ENCODE results near the gene ITGB6. TPM values are rescaled to one million over a fixed set of nuclear protein-coding genes. Genes with fewer than 3 reads are reported as not detected.

Gene ITGB6
- polyA plus RNA-seq, 2 of the 4 experiments (the other 2 are of a cell fraction): 4.2 to 5.0 TPM

- TF ChIP-seq, protein P1, sequence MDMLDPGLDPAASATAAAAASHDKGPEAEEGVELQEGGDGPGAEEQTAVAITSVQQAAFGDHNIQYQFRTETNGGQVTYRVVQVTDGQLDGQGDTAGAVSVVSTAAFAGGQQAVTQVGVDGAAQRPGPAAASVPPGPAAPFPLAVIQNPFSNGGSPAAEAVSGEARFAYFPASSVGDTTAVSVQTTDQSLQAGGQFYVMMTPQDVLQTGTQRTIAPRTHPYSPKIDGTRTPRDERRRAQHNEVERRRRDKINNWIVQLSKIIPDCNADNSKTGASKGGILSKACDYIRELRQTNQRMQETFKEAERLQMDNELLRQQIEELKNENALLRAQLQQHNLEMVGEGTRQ (IDR thresholded peaks at IDR 0.05): no peak
These were observed 10.6 kb upstream of the ITGB6 start (continued) for GRCh38 chr2:160210599-160211138.

GRCh38 chr2:160209516-160209856, 9.4 kb upstream of the ITGB6 start:
- Histone ChIP-seq H3K9me3 (peaks cover 6% of the 10 kb centered on the region), H3K27ac (peak overlapping the region; percentile 97 to 99), H3K4me1 (peaks cover 91% of the 10 kb centered on the region), H3K4me3 (no peak overlapping the region), H3K4me2 (peak overlapping the region; percentile 77)
- CTCF ChIA-PET: interaction anchor here (0.6 to 6.5 kb wide), 16 partner anchors 9 to 769 kb away, joined by 3 to 49 read pairs (median 8); no protein-coding TSS in a partner anchor
- no peak for FAIRE-seq
- peak in 1 of 2 experiments; percentile 71 for DNase-seq (ENCODE audit: low read depth in 1 of 2, low spot score in 1 of 2)
- 0% methylated on average over 1 of the region's 1 CpG for WGBS (ENCODE audit: missing lambda C conversion rate)
- POLR2A ChIA-PET: interaction anchor here (0.5 to 2.7 kb wide), 8 partner anchors 15 to 195 kb away, joined by 3 to 10 read pairs (median 4); no protein-coding TSS in a partner anchor
- peak; percentile 7 to 48; a peak in 4 of 6 replicates for ATAC-seq
- TF ChIP-seq RAD21 (conservative IDR thresholded peaks at IDR 0.05 in 1 of 2, IDR thresholded peaks at IDR 0.05 in 1 of 2) (0 out of 5 replicates have a peak, but pooled peaks have one; percentile 3 to 16), FOSB (CRISPR knock-in tag; IDR thresholded peaks at IDR 0.05) (no peak), KDM1A (IDR thresholded peaks at IDR 0.05; ENCODE audit: low read depth) (no peak), RARB (CRISPR knock-in tag; IDR thresholded peaks at IDR 0.05) (no peak), RFX5 (IDR thresholded peaks at IDR 0.05) (no peak), KDM5A (IDR thresholded peaks at IDR 0.05) (no peak), EHF (CRISPR knock-in tag; IDR thresholded peaks at IDR 0.05) (no peak), PHF8 (IDR thresholded peaks at IDR 0.05; ENCODE audit: borderline replicate concordance, low read depth) (no peak), FOXS1 (CRISPR knock-in tag; IDR thresholded peaks at IDR 0.05) (no peak; the same call in 1 of the 2 replicates), BCL3 (IDR thresholded peaks at IDR 0.05) (no peak), CBX2 (IDR thresholded peaks at IDR 0.05; ENCODE audit: borderline replicate concordance, low read depth) (no peak), ELK1 (IDR thresholded peaks at IDR 0.05; ENCODE audit: low read depth, low read length) (no peak), NR3C1 (IDR thresholded peaks at IDR 0.05) (no peak), CEBPB (IDR thresholded peaks at IDR 0.05) (peak in 1 of 2 experiments; percentile 78; a peak in 2 of 4 replicates), SMC3 (IDR thresholded peaks at IDR 0.05) (no peak), HOXB5 (CRISPR knock-in tag; IDR thresholded peaks at IDR 0.05) (peak; percentile 65; the same call in 1 of the 2 replicates), SREBF2 (IDR thresholded peaks at IDR 0.05) (no peak), RCOR1 (IDR thresholded peaks at IDR 0.05; ENCODE audit: low read depth, low read length) (no peak), TP53 (CRISPR knock-in tag; IDR thresholded peaks at IDR 0.05) (no peak), ZC3H11A (IDR thresholded peaks at IDR 0.05) (no peak), POLR2A (IDR thresholded peaks at IDR 0.05; ENCODE audit: low read length) (no peak), FOSL2 (IDR thresholded peaks at IDR 0.05) (no peak), FOSL2 (CRISPR knock-in tag; IDR thresholded peaks at IDR 0.05) (peak; percentile 51; the same call in 1 of the 2 replicates), HDAC2 (IDR thresholded peaks at IDR 0.05) (no peak), NPAS2 (CRISPR knock-in tag; IDR thresholded peaks at IDR 0.05; ENCODE audit: borderline replicate concordance) (no peak), E2F6 (IDR thresholded peaks at IDR 0.05; ENCODE audit: borderline replicate concordance, low read depth) (0 out of 2 replicates have a peak, but pooled peaks have one; percentile 29), GATA3 (IDR thresholded peaks at IDR 0.05; ENCODE audit: borderline replicate concordance) (peak; percentile 68; the same call in 1 of the 2 replicates), MYC (IDR thresholded peaks at IDR 0.05; ENCODE audit: borderline replicate concordance, low read length) (no peak), POLR2AphosphoS2 (conservative IDR thresholded peaks at IDR 0.05; ENCODE audit: low read length) (no peak), CBX8 (IDR thresholded peaks at IDR 0.05) (no peak), BHLHE40 (IDR thresholded peaks at IDR 0.05; ENCODE audit: low read depth, low read length) (no peak), JUNB (IDR thresholded peaks at IDR 0.05) (no peak)
- TF ChIP-seq, protein P2, sequence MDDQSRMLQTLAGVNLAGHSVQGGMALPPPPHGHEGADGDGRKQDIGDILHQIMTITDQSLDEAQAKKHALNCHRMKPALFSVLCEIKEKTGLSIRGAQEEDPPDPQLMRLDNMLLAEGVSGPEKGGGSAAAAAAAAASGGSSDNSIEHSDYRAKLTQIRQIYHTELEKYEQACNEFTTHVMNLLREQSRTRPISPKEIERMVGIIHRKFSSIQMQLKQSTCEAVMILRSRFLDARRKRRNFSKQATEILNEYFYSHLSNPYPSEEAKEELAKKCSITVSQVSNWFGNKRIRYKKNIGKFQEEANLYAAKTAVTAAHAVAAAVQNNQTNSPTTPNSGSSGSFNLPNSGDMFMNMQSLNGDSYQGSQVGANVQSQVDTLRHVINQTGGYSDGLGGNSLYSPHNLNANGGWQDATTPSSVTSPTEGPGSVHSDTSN (IDR thresholded peaks at IDR 0.05): no peak
- TF ChIP-seq, protein P3, sequence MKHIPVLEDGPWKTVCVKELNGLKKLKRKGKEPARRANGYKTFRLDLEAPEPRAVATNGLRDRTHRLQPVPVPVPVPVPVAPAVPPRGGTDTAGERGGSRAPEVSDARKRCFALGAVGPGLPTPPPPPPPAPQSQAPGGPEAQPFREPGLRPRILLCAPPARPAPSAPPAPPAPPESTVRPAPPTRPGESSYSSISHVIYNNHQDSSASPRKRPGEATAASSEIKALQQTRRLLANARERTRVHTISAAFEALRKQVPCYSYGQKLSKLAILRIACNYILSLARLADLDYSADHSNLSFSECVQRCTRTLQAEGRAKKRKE (CRISPR knock-in tag; IDR thresholded peaks at IDR 0.05; ENCODE audit: low read depth): peak; percentile 71; the same call in 1 of the 2 replicates
- TF ChIP-seq, protein P1 (IDR thresholded peaks at IDR 0.05): no peak

Measured in A549 (cell line).